Measurements from ENCODE around the gene COQ9.
"Not testable (repeated sequence)": the region's sequence is repeated elsewhere in the genome, so short reads cannot be mapped to it uniquely, and the experiment has no call there.

The COQ9 gene, protein sequence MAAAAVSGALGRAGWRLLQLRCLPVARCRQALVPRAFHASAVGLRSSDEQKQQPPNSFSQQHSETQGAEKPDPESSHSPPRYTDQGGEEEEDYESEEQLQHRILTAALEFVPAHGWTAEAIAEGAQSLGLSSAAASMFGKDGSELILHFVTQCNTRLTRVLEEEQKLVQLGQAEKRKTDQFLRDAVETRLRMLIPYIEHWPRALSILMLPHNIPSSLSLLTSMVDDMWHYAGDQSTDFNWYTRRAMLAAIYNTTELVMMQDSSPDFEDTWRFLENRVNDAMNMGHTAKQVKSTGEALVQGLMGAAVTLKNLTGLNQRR

DNA sequence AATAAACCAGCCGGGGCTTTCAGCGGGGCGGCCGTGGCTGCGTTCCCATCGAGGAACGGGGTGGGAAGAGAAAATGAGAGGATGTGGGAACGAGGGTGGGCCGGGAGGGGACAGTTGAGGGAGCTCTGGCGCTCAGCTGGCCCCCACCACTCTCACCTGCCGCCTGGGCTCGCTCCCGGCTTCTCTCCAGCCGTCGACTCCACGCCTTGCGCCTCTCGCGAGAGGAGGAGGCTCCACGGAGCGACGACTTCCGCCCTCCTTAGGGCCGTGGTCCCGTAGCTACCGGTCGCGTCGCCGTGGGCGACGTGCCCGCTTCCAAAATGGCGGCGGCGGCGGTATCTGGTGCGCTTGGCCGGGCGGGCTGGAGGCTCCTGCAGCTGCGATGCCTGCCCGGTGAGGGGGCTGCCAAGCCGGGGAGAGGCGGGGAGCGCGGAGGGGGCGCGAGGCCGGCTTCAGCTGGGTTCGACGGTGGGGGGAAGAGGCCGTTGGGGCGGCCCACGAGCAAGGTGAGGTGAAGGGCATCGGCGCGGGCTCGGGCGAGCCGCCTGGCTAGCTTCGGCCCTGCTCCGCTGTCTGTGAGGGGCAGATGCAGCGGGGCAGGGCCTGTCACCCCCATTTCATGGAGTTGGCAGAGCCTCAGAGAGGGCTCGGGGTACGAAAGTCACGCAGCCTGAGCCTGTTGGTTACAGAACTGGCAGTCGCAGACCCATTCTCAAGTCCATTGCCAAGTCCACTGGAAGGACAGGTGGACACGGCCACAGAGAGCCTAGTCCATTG lies at the start of gene COQ9, which contains the start of gene CIAPIN1:
TSS of gene COQ9 (plus strand) at position 294 of the 777 bp plus-strand sequence. CDS start at position 321, 27 bp downstream.
TSS of gene CIAPIN1 (minus strand) at position 200 of the 777 bp plus-strand sequence. CDS start 6,457 bp downstream, outside the sequence.
- FAIRE-seq (peak; percentile 90), DNase-seq (ENCODE audit: insufficient read length, low spot score) (peak; percentile 93)

DNA sequence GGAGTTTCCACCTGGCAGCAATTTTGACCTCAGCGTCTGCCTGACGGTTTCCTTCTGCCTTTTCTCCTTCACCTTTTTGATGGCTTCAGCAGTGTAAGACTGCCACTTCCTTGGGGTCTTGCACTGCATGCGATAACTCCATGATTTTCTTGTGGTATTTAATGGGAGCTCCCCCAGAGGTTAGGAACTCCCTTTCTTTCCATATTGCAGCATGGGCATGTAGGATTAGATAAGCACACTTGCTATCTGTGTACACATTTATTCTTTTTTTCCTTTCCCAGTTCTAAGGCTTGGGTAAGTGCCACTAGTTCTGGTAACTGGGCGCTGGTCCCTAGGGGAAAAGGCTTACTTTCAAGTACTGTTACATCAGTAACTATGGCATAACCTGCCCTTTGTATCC lies 49.8 kb upstream of the COQ9 start:
- not testable (repeated sequence) for FAIRE-seq; DNase-seq (ENCODE audit: insufficient read length, low spot score)

DNA sequence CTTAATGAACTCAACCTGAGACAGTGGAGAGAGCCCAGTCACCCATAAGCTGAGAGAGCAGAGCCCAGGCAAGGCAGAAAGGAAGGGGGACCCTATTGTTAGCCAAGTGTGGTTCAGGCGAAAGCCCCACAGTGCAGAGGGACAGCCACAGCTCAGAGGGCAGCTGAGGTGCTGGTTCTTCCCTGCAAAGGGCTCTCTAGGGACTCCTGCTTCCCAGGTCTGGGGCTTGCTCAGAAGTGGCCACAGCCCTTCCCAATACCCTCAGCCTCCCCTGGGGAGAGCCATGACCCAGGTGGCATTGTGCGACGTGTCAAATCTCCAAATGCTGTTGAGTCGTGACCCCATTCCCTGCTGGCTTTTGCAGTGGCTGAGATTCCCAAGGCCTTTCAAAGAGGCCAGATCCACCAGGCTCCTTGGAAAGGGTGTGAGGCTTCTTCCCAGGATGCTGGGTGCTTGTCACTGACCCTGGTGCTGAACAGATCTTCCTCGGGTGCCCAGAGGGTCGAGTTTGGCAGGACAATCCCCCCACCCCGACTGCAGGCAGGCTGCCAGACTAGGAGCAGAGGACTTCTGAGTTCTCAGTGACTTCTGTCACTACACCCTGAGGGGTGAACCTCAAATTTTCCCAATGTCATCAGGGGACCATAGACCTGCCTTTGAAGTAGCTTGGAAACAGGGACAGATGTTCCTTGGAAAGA lies 45.2 kb upstream of the COQ9 start:
- no peak for FAIRE-seq
- DNase-seq (ENCODE audit: insufficient read length, low spot score): no peak

DNA sequence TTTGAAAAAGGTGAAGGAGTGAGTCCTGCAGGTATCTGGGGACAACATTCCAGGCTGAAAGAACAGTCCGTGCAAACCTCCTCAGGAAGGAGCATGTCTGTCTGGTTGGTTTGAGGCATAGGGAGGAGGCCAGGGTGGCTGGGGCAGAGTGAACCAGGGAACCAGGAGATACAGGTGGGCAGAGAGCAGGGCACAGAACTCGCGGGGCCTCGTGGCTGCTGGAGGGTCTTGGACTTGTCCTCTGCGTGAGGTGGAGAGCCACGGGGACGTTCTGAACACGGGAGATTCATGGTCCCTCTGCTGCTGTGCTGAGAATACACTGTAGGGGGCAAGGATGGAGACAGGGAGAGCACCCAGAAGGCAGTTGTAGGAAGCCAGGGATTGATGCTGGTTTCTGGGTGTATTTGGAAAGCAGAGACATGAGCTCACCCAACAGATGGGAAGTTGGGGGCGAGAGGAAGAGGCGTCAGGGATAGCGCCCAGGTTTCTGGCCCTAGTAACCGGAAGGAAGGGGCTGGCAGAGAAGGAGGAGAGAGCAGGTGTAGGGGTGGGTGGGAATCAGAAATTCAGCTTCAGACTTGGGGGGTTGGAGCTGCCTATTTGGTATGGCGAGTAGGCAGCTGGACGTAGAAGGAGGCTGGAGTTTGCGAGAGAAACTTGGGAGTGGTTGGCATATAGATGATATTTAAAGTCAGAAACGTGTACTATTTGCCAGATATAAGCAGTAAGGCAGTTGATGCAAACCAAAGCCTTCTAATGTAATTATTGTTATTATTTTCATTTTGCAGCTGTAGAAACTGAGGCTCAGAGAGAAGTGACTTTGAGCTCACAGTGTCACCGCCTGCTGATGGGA lies 43.1 kb upstream of the COQ9 start, which contains the start of gene CCL17:
TSS of gene CCL17 (plus strand) at position 803 of the 853 bp plus-strand sequence. CDS start 9,166 bp downstream, outside the sequence.
- no peak for DNase-seq (ENCODE audit: insufficient read length, low spot score)
- FAIRE-seq: no peak

DNA sequence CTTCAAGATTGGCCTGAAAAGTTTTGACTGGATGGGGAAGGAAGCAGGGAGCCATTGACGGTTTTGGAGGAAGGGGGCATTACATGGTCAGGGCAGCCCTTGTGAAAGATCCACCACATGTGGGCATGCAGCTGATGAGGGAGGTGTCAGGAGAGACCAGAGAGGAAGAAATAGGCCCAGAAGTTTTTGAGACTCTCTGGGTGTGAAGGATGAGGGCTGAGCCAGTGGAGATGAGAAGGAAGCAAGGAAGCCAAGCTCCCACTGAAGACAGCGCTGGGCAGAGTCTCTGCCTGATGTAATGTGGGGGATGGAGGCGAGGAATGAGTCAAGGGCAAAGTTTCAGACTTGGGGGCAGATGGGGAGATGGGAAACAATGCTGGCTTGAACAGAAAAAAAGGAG lies 42.2 kb upstream of the COQ9 start:
- FAIRE-seq: no peak
- no peak for DNase-seq (ENCODE audit: insufficient read length, low spot score)

DNA sequence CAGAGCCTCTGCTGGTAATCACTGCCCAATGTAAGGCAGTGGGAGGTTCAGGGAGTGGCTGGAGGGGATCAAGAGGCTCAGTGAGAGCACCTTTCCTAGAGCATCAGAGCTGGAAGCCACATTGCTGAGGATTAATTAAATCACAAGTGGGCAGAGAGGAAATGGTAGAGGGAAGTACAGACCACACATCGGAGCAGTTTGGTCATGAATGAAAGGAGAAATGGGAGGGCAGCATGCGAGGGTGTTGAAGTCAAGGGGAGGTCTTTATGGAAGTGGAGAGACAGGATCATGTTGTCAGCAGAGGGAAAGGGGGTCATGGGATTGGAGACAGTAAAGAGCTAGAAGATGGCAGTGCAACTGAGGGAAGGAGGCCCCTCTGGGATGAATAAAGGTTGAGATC lies 40.4 kb upstream of the COQ9 start:
- FAIRE-seq (no peak), DNase-seq (ENCODE audit: insufficient read length, low spot score) (no peak)

DNA sequence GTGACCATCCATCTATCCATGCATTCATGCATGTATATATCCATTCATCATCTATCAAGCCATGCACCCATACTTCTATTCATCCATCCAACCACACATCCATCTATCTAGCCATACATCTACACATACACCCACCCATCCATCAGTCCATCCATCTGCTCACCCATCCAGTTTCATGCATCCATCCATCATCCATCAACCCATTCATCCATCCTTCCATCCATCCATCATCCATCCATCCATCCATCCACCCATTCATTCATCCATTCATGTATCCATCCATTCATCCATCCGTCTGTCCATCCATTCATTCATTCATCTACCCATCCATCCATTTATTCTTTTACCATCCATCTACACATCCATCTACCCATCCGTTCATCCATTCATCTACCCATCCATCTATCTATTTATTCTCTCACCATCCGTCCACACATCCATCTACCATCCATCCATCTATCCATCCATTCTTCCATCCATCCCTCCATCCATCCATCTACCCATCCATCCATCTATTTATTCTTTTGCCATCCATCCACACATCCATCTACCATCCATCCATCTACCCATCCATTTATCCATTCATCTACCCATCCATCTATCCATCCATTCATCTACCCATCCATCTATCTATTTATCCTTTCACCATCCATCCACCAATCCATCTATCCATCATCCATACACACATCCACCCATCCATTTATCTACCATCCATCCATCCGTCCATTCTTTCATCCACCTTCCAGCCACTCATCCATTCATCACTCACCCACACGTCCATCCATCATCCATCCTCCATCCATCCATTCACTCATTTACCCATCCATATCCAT lies 39.5 kb upstream of the COQ9 start:
- no peak for FAIRE-seq

DNA sequence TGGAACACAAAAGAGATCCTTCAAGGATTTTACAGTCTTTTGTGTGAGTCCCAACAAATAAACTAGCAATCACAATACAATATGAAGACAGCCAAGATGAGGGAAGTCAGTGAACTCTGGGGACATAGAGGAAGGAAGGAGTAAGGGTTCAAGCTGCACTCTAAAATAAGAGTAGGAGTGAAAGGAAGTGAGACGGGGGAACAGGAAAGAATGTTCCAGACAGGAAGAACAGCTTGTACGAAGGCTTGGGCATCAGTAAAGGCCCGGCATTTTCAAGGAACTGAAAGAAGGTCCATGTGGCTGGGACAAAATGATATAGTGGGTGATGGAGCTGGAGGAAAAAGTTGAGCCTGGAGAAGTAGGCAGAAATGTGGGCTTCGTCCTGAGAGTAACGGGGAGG lies 38.2 kb upstream of the COQ9 start:
- DNase-seq (ENCODE audit: insufficient read length, low spot score): no peak
- no peak for FAIRE-seq

More for the DNA sequence above, 39.5 kb upstream of the COQ9 start:
- DNase-seq (ENCODE audit: insufficient read length, low spot score): no peak

DNA sequence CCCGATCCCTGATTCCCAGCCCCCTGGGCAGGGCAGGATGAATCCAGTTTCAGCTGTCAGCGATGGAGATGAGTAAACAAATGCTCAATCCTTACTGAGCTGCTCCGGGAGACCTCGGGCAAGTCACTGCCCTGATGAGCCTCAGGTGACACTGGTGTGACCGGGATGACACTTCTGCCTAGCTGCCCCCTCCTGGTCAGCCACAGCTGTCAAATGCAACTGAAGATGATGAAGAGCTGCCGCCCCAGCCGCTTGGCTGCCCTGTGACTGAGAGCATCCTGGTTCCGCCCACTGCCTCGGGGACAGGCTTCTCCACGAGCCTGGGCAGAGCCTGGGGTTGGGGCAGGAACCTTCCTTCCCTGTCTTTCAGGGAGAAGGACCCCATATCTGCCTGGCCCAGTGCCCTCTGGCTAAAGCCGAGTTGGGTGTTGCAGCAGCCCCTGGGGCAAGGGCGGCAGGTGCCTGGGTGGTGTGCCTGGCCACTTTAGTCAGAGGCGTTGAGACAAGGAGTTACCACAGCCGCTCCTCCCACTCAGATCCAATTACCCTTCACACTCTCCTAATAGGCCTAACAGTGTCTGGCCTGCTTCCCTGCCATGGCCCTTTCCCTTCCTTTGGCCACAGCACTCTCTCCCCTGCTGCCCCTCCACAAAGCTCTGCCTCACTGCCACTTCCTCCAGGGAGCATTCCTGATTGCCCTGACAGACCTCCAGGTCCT lies 37.2 kb upstream of the COQ9 start:
- FAIRE-seq (no peak), DNase-seq (ENCODE audit: insufficient read length, low spot score) (no peak)

DNA sequence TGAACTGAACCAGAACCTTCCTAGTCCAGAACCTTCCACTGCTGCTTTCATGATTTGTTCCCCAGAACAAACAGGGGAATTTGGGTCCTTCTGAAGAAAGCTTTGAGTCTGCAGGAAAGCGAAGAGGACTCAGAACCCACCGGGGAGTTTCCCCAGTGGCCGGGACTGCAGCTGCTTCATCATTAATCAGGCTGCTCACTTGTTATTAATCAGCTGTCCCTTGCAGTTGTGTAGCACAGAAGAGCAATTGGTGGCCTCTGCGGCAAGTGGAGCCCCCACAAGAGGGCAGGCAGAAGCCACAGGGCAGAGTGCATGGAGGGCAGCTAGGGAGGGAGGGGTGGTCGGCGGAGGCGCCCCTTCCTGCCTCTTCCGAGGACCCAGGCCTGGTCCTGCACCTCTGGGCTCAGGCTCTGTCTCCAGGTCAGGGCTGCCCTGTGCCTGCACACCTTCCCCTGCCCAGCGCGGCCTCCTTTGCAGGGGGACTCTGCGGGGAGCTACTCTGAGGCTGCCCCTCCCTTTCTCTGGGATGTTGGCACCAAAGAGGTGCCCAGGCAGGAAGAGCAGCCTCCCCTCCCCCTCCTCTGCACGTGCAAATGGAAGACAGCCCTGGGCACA lies 35.8 kb upstream of the COQ9 start:
- peak; percentile 47 for FAIRE-seq
- DNase-seq (ENCODE audit: insufficient read length, low spot score): no peak

DNA sequence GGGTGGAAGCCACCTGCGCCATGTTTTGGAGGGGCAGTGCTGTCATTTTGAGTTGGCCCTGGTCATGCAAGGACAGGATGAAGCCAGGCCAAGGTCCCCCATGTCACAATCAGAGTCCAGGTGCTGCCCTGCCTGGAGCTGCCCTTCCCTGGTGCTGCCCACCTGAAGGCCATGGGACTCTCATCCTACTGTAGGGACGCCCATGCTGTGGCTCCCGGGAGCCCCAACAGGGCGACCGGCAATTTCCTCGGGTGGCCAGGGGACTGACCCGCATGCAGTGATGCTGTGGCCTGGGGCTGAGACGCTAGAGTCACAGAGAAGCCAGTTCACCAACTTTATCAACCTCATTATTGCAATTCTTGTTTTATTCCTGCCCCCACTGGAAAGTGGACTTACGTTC lies 34.7 kb upstream of the COQ9 start:
- FAIRE-seq: no peak
- DNase-seq (ENCODE audit: insufficient read length, low spot score): no peak

DNA sequence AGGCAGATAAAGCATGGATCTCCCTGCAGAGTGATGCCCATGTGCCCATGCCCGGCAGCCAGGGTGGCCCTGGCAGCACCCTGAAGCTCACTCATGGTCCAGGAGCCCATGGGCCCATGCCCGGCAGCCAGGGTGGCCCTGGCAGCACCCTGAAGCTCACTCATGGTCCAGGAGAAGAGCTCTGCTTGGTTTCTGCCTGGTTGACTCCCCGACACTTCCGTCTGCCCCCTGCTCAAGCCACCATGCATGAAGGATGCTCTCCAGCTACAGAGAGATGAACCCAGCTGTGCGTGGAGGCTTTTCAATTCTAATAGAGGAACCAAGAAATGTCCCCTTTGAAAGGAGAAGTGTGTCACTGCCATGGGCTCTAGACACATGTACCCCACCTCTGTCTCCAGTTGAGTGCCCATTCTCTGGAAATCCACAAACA lies 34.0 kb upstream of the COQ9 start:
- DNase-seq (ENCODE audit: insufficient read length, low spot score) (peak; percentile 53), FAIRE-seq (peak; percentile 74)

DNA sequence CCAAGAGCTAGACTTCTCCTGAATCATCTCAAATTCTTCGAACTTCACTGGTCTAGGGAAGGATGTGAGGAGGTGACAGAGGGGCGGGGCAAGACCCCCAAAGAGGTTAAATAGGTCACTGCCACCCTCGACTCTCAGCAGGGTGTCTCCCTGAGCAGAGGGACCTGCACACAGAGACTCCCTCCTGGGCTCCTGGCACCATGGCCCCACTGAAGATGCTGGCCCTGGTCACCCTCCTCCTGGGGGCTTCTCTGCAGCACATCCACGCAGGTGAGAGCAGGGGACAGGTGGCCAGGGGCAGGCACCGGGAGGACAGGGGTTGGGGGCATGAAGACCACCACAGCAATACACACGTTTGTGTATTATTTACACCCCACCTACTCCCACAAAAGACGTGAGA lies 33.5 kb upstream of the COQ9 start:
- FAIRE-seq (no peak), DNase-seq (ENCODE audit: insufficient read length, low spot score) (no peak)

DNA sequence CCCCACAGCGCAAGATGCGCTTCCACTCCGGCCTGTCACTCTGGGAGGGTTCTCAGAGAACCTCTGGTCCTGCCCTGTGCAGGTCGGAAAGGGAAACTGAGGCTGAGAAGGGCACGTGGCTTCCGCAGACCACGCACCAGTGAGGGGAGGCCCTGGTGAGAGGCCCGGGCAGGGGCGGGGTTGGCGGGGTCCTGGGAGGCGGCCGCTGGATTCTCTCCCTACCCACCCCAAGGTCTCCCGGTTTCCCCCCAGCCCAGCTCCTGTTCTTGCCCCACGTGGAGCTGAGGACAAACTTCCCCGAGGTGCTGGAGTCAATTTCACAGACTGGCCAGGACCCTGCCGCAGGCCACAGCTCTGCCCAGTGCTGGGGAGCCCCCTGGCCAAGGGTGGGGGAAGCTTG lies 31.2 kb upstream of the COQ9 start:
- no peak for FAIRE-seq

DNA sequence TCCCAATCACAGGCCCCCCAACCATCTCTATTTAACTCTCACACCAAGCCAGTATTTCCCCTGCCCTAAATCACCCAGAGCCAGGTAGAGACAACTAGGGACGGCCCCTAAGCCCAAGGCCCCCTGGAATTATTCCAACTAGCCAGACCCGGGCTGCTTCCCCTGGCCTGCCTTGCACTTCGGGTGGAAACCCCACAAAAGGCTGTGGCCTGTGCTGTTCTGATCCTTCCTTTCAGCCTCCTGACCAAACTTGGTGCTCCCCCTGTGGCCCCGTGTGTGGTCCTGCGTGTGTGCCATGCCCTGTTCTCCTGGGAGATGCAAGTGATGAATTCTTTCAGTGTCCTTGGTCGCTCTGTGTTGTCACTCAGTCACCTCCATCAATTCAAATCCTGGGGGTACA lies 27.8 kb upstream of the COQ9 start:
- no peak for DNase-seq (ENCODE audit: insufficient read length, low spot score)
- FAIRE-seq: no peak

More for the DNA sequence above, 31.2 kb upstream of the COQ9 start:
- DNase-seq (ENCODE audit: insufficient read length, low spot score): no peak

DNA sequence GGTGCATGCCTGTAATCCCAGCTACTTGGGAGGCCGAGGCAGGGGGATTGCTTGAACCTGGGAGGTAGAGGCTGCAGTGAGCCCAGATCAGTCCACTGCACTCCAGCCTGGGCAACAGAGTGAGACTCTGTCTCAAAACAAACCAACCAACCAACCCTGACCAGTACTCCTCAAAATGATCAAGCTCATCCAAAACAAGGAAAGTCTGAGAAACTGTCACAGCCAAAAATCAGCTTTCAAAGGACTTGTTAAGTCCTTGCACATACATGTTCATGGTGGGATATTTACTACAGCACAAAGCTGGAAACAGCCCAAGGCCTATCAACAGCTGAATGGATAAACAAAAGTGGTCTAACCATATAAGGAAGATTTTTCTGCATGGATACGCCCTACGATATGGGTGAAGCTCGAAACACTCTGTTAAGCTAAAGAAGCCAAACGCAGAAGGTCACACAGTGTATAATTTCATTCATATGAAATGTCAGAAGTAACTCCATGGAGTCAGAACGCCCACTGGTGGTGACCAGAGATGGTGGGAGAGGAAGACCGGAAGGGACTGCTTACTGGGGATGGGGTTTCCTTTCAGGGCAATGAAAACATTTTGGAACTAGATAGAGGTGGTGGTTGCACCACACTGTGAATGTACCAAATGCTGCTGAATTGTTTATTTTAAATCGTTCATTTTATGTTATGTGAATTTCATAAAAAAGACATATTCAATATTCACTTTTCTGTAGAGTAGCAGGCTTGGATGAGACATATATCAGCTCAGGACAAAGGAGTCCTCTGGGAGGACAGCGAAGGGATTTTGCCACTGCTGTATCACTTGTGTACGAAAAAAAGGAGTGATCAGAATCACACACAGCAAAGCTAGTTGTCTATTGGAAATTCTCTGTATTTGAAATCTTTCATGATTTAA lies 25.0 kb upstream of the COQ9 start:
- DNase-seq (ENCODE audit: insufficient read length, low spot score) (no peak), FAIRE-seq (no peak)

DNA sequence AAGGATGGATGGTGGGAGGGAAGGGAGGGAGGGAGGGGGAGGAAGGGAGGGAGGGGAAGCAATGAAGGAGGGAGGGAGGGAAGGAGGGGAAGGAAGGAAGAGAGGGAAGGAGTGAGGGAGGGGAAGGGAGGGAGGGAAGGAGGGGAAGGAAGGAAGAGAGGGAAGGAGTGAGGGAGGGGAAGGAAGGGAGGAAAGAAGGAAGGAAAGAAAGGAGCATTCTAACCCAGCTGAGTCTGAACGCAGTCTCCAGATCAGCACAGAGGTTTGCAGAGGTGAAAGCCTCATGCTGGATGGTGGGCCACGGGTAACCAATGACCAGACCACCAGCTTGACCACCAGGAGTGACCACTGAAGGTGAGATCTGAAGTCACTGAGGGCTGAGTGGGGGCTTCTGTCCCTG lies 24.1 kb upstream of the COQ9 start:
- FAIRE-seq (no peak), DNase-seq (ENCODE audit: insufficient read length, low spot score) (no peak)

Measured in GM19239 (cell line).